GM19455 (cell line): Measurements from ENCODE around the gene CC2D2A.
"Not testable (repeated sequence)": the region's sequence is repeated elsewhere in the genome, so short reads cannot be mapped to it uniquely, and the experiment has no call there.

ENCODE experiments used
- ATAC-seq: cut with Tn5 transposase; IDR thresholded peaks from one replicate; pipeline ENCODE4 v1.9.1; 2021; ENCODE audit not compliant: unreplicated experiment

The CC2D2A gene

GRCh38 chr4:15556511-15557092 lies 86.9 kb downstream of the CC2D2A start:
- ATAC-seq, result no peak

- no peak for ATAC-seq
These were observed 88.3 kb downstream of the CC2D2A start for GRCh38 chr4:15557786-15558550.

GRCh38 chr4:15558561-15558960 lies 88.9 kb downstream of the CC2D2A start:
- ATAC-seq, result no peak

GRCh38 chr4:15562114-15562513 lies 92.4 kb downstream of the CC2D2A start:
- ATAC-seq, result no peak

- no peak for ATAC-seq
These were observed 92.9 kb downstream of the CC2D2A start for GRCh38 chr4:15562623-15563022.

- ATAC-seq, result no peak
These were observed 94.2 kb downstream of the CC2D2A start for GRCh38 chr4:15563871-15564270.

GRCh38 chr4:15568821-15569220 lies 99.1 kb downstream of the CC2D2A start:
- no peak for ATAC-seq

GRCh38 chr4:15569746-15570145 lies 100.1 kb downstream of the CC2D2A start:
- no peak for ATAC-seq

GRCh38 chr4:15575966-15576365 lies 106.3 kb downstream of the CC2D2A start:
- ATAC-seq, result no peak

- ATAC-seq, result no peak
These were observed 107.8 kb downstream of the CC2D2A start for GRCh38 chr4:15577508-15577907.

GRCh38 chr4:15584785-15585184 lies 115.1 kb downstream of the CC2D2A start:
- no peak for ATAC-seq

GRCh38 chr4:15585331-15585730 lies 115.6 kb downstream of the CC2D2A start:
- no peak for ATAC-seq

GRCh38 chr4:15586066-15586465 lies 116.4 kb downstream of the CC2D2A start:
- ATAC-seq, result no peak

GRCh38 chr4:15587649-15588048 lies 118.0 kb downstream of the CC2D2A start:
- ATAC-seq, result no peak

- no peak for ATAC-seq
These were observed 123.1 kb downstream of the CC2D2A start for GRCh38 chr4:15592799-15593198.

GRCh38 chr4:15598644-15599043 lies 129.0 kb downstream of the CC2D2A start:
- no peak for ATAC-seq

- ATAC-seq, result no peak
These were observed 130.5 kb downstream of the CC2D2A start for GRCh38 chr4:15600176-15600575.

GRCh38 chr4:15601862-15602261 lies 132.2 kb downstream of the CC2D2A start:
- ATAC-seq, result no peak

GRCh38 chr4:15605537-15605936 lies 135.9 kb downstream of the CC2D2A start:
- ATAC-seq, result no peak

- ATAC-seq, result no peak
These were observed 141.2 kb downstream of the CC2D2A start for GRCh38 chr4:15610855-15611254.

- ATAC-seq, result no peak
These were observed 142.5 kb downstream of the CC2D2A start for GRCh38 chr4:15612136-15612535.

- ATAC-seq, result not testable (repeated sequence)
These were observed 145.2 kb downstream of the CC2D2A start for GRCh38 chr4:15614891-15615290.

- ATAC-seq, result not testable (repeated sequence)
These were observed 147.7 kb downstream of the CC2D2A start for GRCh38 chr4:15617407-15617806.
